ENCODE results near the gene SIL1. TPM values are rescaled to one million over a fixed set of nuclear protein-coding genes. Genes with fewer than 3 reads are reported as not detected.

SIL1 gene
- total and polyA plus RNA-seq, 2 donors from 2014 or later: 48.6 to 91.7 TPM

- Histone ChIP-seq H3K9ac (ENCODE audit: low read length in 3 of 3) (no peak overlapping the region), H3K27me3 (ENCODE audit: control insufficient read depth, insufficient read depth, low read length) (no peaks in the 10 kb centered on the region), H3K4me3 (ENCODE audit: low read length in 3 of 3) (no peak overlapping the region), H3K27ac (ENCODE audit: low read depth in 2 of 2, low read length in 2 of 2) (no peak overlapping the region), H3K36me3 (ENCODE audit: control insufficient read depth in 2 of 3, insufficient read depth in 3 of 3, low read length in 3 of 3) (no peaks in the 10 kb centered on the region), H3K4me1 (ENCODE audit: control insufficient read depth in 2 of 3, insufficient read depth in 2 of 3, low read depth in 1 of 3, low read length in 3 of 3) (no peaks in the 10 kb centered on the region), H3K9me3 (ENCODE audit: control insufficient read depth in 2 of 3, insufficient read depth in 1 of 3, low read length in 3 of 3) (no peaks in the 10 kb centered on the region)
- DNase-seq: no peak
- no peak for FAIRE-seq
- no peak for TF ChIP-seq CTCF (IDR thresholded peaks at IDR 0.05; ENCODE audit: borderline replicate concordance, extremely low read depth, insufficient read depth)
- intact Hi-C loops (cut with DNase I): no loop called here
Observed at GRCh38 chr5:139156814-139157213, 41.4 kb downstream of the SIL1 start.

GRCh38 chr5:139155333-139155732, 42.8 kb downstream of the SIL1 start:
- Histone ChIP-seq H3K9ac (ENCODE audit: low read length in 3 of 3) (no peak overlapping the region), H3K4me1 (ENCODE audit: control insufficient read depth in 2 of 3, insufficient read depth in 2 of 3, low read depth in 1 of 3, low read length in 3 of 3) (peaks cover 0 to under 1% (median 0%) of the 10 kb centered on the region in 3 donors), H3K4me3 (ENCODE audit: low read length in 3 of 3) (no peak overlapping the region), H3K36me3 (ENCODE audit: control insufficient read depth in 2 of 3, insufficient read depth in 3 of 3, low read length in 3 of 3) (no peaks in the 10 kb centered on the region), H3K27ac (ENCODE audit: low read depth in 2 of 2, low read length in 2 of 2) (no peak overlapping the region), H3K9me3 (ENCODE audit: control insufficient read depth in 2 of 3, insufficient read depth in 1 of 3, low read length in 3 of 3) (no peaks in the 10 kb centered on the region), H3K27me3 (ENCODE audit: control insufficient read depth, insufficient read depth, low read length) (no peaks in the 10 kb centered on the region)
- DNase-seq (no peak), FAIRE-seq (no peak)
- intact Hi-C loops (cut with DNase I): no loop called here
- no peak for TF ChIP-seq CTCF (IDR thresholded peaks at IDR 0.05; ENCODE audit: borderline replicate concordance, extremely low read depth, insufficient read depth)

- intact Hi-C loops (cut with DNase I): no loop called here
- DNase-seq: peak in 1 of 5 donors; percentile 18
- peaks cover 2 to 19% (median 18%) of the 10 kb centered on the region in 3 donors for H3K4me1 ChIP-seq (ENCODE audit: control insufficient read depth in 2 of 3, insufficient read depth in 2 of 3, low read depth in 1 of 3, low read length in 3 of 3)
- H3K9me3 ChIP-seq (ENCODE audit: control insufficient read depth in 2 of 3, insufficient read depth in 1 of 3, low read length in 3 of 3): no peaks in the 10 kb centered on the region
- no peaks in the 10 kb centered on the region for H3K27me3 ChIP-seq (ENCODE audit: control insufficient read depth, insufficient read depth, low read length)
- H3K27ac ChIP-seq (ENCODE audit: low read depth in 2 of 2, low read length in 2 of 2): no peak overlapping the region
- H3K9ac ChIP-seq (ENCODE audit: low read length in 3 of 3): no peak overlapping the region
- no peaks in the 10 kb centered on the region for H3K36me3 ChIP-seq (ENCODE audit: control insufficient read depth in 2 of 3, insufficient read depth in 3 of 3, low read length in 3 of 3)
- no peak for TF ChIP-seq CTCF (IDR thresholded peaks at IDR 0.05; ENCODE audit: borderline replicate concordance, extremely low read depth, insufficient read depth)
- no peak for FAIRE-seq
- no peak overlapping the region for H3K4me3 ChIP-seq (ENCODE audit: low read length in 3 of 3)
Observed at GRCh38 chr5:139151902-139152301, 46.3 kb downstream of the SIL1 start.

GRCh38 chr5:139150367-139150999, 47.7 kb downstream of the SIL1 start:
- Histone ChIP-seq H3K4me1 (ENCODE audit: control insufficient read depth in 2 of 3, insufficient read depth in 2 of 3, low read depth in 1 of 3, low read length in 3 of 3) (peaks cover 2 to 20% (median 18%) of the 10 kb centered on the region in 3 donors), H3K36me3 (ENCODE audit: control insufficient read depth in 2 of 3, insufficient read depth in 3 of 3, low read length in 3 of 3) (no peaks in the 10 kb centered on the region), H3K9ac (ENCODE audit: low read length in 3 of 3) (no peak overlapping the region), H3K27me3 (ENCODE audit: control insufficient read depth, insufficient read depth, low read length) (no peaks in the 10 kb centered on the region), H3K9me3 (ENCODE audit: control insufficient read depth in 2 of 3, insufficient read depth in 1 of 3, low read length in 3 of 3) (no peaks in the 10 kb centered on the region), H3K4me3 (ENCODE audit: low read length in 3 of 3) (no peak overlapping the region), H3K27ac (ENCODE audit: low read depth in 2 of 2, low read length in 2 of 2) (no peak overlapping the region)
- FAIRE-seq (no peak), DNase-seq (no peak)
- intact Hi-C loops (cut with DNase I): no loop called here
- TF ChIP-seq CTCF (IDR thresholded peaks at IDR 0.05; ENCODE audit: borderline replicate concordance, extremely low read depth, insufficient read depth): no peak
